HG03045 (cell line): Measurements from ENCODE around the gene DGKK.
"Not testable (repeated sequence)": the region's sequence is repeated elsewhere in the genome, so short reads cannot be mapped to it uniquely, and the experiment has no call there.

ENCODE experiments used
- ATAC-seq: cut with Tn5 transposase; IDR thresholded peaks from one replicate; pipeline ENCODE4 v1.9.1; 2021; ENCODE audit warnings: mild to moderate bottlenecking, moderate library complexity; ENCODE audit not compliant: unreplicated experiment

DGKK gene

DNA sequence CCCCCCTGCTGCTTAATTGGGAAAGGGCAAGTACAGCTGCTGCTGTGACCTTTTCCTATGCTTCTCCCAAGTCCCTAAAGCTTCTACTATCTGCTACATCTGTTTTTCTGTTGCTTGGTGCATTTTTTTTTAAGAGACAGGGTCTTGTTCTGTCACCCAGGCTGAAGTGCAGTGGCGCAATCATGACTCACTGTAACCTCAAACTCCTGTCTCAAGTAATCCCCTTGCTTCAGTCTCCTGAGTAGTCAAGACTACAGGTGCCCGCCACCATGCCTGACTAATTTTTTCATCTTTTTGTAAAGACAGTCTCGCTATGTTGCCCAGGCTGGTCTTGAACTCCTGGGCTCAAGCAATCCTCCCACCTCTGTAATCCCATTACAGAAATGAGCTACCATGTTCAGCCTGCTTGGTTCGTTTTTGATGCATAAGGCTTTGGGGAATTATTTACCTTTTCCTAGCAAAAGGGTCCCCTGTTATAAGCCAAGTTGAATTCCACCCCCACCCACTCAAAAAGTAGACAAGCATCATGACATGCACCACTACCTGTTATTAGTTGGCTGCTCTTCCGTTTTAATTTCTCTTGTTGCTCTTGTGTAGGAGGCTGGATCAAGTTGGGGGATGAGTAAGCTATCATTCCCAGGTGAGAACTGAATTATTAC lies 39.6 kb downstream of the DGKK start:
- ATAC-seq: no peak

DNA sequence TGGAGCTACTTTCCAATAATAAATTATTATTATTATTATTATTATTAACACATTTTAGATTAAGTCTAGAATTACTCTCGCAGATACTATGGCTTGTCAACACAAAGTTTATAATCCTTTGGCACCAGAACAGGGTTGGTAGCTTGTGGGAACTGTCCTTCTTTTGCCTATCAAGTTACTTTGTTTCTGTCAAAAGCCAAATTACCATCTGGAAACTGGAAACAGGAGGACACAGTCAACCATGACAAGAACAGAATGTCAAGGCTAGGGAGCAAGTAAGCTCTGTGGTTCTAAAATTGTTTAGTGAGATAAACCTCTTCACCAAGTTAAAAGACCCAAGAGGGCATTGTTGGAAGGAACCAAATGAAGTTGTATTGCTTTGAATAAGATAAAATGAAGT lies 42.5 kb downstream of the DGKK start:
- ATAC-seq: no peak

DNA sequence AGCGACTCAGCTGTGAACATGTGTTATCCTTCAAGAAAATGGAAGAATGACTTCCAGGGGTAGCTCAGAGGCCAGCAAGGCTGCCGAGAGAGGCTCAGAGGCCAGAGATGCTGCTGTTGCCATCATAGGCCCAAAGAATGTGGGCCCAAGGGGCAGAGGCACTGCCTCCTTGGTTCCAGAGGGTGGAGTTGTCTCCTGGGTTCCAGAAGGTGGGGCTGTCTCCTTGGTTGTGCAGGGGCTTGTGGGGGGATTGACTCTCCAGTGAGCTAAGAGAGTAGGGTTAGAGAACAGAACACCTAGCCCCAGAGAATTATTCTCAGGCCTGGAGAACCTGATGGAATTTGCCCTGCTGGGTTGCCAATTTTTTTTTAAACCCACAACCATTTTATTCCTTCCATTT lies 62.6 kb downstream of the DGKK start:
- no peak for ATAC-seq

DNA sequence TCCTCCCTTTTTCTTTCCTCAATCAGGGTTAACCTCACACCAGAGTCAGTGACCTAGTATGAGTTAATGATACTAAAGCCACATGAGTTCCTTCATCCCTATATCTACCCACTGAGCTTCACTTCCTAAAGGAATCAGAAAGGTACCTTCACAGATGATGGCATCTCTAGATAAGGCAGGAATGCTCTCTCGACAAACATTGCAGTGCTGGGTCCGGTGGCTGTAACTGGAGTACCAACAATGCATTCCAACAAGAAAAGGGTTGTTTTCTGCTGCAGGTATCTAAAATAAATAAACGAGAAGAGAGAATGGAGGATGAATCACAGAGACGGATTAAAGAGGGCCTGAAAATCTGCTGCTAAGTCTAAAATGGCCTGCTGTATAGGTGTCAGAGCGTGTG lies 66.7 kb downstream of the DGKK start:
- ATAC-seq: no peak

DNA sequence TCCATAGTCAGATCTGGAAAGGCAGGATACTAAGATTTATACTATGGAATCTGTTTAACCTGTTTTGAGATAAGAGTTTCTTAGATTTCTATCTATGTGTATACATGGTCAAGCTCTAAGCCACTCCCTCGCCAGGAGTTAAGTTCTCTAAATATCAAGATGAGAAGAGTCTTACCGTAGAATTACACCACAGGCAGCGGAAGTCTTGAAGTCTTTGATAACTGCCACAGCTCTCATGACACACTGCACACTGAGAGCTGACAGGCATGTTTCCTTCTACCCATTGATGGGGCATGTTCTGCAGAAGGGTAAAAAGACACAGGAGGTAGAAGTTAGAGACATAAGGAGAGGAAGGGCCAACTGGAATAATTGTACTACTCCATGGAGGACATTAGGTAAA lies 67.7 kb downstream of the DGKK start:
- no peak for ATAC-seq

DNA sequence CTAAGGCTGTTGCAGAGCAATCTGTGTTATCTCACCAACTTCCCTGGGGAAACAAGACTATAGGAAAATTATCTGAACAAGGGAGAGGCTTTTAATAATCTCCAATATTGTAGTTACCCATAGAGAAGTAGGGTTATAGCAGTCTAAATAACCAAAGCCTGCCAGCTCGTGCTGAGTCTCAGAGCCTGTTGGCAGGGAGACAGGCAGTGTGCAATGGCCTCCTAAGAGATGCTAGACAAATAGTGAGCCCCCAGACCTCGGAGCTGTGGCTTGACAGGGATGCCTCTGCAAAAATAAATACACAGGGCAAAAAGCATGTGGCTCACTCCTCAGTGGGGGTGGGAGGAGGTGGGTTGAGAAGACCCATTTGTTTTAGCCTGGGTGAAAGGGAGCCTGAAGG lies 76.7 kb downstream of the DGKK start:
- ATAC-seq: no peak

DNA sequence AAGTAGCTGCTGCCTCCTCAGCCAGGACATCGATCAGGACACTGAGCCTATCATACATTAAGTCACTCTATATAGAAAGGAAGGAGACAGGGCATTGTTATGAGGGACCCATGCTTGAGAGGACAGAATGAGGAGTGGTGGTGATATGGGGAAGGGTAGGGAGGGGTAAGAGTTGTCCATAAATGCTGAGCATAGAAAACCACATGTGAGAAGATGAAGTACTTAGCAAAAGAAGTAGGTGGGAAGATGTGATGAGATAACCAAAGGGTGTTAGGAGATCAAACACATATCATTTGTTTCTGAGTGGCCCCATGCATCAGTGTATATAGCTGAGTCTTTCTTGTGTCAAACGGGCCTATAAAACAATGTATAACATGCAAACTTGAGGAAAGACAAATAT lies 84.1 kb downstream of the DGKK start:
- ATAC-seq: no peak

DNA sequence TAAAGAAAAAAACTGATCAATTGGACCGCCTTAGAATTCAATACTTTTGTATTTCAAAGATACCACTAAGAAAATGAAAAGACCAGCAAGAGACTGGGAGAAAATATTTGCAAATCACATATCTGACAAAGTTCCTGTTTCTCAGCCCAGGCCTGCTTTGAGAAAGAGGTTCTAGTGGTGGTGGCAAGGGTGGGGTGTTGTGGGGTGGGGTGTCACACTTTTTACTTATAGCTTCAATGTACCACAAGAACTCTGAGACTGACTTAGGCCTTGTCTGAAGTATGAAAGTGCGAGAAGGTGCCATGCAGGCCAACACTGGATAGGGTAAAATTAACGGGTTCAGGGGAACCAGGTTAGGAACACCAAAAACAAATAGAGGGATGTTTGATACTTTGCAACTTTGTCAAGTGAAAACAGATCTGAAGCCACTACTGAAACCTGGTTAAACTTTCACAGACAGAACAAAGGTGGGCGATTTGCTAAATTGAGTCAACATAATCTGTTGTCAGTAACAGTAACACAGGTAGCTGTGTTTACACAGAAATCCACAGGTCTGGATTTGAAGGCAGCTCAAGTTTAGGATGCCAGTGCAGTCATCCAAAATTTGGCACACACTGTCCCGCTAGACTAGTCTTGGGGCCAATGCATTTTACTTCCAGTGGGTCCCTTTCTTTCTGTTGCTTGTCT lies 88.8 kb downstream of the DGKK start:
- ATAC-seq: no peak

DNA sequence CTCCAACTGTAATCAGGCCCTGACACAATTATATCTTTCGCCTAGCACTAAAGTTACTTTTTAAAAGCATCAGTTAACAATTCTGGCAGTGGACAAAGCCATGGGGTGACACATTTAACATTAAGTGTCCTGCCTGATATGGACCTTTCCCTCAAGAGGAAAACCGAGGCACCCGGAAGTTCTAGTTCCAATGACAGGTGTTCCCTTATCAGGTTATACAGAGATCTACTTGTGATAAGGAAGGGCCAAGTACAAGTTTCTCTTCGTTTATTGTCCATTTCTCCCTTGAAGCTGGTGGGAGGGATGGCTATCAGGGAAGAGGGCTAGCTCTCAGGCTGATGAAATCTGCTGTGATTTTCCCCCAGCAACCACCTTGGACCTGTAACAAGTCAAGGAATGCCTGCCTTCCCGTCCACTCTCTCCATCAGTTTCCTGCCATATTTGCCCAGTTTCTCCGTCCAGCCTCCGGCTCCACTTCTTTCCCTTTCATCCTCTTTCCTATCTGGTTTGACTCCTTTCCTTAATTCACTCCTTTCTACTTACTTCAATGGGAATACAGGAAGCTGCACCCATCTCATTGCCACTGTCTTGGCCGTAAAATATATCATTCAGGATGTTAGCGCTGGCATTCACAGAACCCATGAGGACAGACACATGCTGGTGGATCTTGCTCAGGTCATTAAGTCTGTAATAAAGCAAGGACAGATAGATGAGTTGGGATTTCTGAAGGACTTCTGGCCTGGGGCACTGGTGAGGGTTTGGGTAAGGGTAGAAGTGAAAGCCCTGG lies 95.0 kb downstream of the DGKK start:
- ATAC-seq: no peak

DNA sequence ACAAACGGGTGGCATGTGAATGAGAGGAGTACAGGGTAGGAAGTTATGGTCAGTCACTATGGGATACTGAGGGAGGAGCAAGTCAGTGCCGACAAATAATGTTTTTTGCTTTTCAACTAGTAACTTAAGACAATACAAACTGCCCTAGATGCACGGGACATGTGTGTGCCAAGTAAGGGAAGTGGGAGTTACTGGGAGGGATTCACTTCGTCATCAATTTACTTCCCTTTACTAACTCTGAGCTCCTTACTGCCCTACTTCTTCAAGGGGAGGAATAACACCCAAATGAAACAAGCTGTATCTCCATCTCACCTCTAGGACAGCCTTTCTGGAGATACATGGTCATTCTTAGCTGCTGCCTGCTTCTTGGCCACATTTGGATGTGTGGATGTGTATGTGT lies 97.7 kb downstream of the DGKK start:
- ATAC-seq: no peak

DNA sequence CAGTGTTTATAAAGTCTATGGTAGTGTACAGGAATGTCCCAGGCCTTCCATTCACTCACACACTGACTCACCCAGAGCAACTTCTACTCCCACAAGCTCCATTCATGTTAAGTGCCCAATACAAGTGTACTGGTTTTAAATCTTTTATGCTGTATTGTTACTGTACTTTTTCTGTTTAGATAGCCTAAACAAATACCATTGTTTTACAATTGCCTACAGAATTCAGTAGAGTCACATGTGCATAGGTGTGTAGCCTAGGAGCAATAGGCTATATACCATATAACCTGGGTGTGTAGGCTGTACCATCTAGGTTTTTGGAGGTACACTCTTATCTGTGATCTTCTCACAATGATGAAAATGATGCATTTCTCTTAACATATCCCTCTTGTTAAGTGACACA lies 126.7 kb downstream of the DGKK start:
- no peak for ATAC-seq

DNA sequence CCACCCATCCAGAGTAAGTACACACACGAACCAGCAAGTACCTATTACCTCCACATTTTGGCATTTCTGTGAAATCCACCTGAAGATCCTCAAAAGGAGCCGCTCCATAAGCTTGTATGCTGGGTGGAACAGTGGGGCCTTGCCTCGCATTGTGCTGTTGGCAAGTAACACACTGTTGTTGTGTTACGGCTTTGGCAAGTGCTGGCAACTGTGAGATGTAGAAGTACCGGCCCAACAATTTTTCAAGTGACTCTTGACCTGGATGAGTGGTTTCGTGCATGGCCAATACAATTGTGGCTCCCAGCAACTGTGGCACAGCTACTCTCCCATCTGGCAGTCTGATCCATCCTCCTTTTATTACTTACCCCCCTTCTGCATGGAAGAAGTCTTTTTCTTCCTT lies 137.3 kb downstream of the DGKK start:
- ATAC-seq: no peak

DNA sequence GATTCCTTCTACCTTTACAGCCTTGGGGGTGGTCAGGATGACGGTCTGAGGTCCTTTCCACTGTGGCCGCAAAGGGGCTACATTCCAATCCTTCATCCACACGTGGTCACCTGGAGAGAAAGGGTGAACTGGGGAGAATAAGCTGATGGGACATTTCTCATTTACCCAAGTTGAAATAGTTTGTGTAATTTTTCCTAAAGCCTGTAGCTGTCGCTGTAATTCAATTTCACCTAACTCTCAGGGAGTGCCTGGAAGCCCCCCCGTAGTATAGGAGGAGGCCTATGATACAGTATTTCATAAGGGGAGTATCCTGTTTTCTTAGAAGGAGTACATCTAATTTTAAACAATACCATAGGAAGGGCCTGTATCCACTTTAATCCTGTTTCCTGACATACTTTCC lies 138.0 kb downstream of the DGKK start:
- ATAC-seq: not testable (repeated sequence)

DNA sequence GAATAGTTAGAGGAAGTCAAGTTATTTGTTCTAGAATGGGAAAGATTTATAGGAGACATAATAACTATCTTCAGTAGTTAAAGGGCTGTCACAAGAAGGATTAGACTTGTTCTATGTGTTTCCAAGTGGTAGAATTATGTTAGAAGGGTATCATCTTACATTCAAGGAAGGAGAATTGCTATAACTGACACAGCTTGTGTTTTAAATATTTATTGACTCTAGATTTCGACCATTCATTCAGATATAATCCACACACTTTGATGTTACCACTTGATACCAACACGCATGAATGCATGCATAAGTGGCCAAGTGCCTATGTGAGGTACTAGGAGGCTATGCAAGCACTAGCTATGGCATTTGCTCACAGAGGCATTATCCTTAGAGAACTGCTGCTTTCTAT lies 143.4 kb downstream of the DGKK start:
- ATAC-seq: no peak
